ENCODE data around the gene SPACA4.

SPACA4 gene

DNA sequence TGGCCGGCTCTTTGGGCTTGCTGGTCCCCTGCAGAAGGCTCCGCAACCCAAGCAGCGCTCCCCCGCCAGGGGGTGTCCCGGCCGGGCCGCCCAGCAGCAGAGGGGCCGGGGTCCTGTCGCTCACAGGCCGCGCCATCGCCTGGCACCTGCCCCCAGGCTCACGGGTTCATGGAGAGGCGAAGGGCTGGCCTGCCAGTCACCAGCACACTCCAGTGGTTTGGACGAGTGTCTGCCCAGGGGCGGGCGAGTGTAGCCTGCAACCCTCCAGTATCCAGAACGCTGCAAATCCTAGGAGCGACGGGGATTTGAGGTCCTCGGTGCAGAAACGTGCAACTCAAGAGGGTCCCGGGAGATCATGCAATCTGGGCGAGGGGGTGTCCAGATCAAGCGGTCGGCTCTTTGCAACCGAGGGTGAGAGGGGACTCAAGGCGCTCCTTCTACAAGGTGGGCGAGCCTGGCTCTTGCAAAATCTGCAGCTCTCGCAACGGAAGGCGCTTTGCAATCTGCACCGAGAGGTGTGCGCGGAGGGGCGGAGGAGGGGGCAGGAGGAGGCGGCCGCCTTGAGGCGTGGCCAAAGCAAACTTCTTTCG lies 30.4 kb downstream of the SPACA4 start, which contains the start of gene DBP:
Gene DBP, minus strand, starts transcription at position 521 of the 590 bp plus-strand sequence. Its CDS starts 385 bp downstream, at position 136.
- H3K4me3 ChIP-seq (ENCODE audit: low read depth, low read length), result peak within 1 kb of the TSS; percentile 50
- in situ Hi-C loops (cut with HindIII; ENCODE audit: low sequenced_read_pairs), result no loop called here
- TF ChIP-seq, protein P1, sequence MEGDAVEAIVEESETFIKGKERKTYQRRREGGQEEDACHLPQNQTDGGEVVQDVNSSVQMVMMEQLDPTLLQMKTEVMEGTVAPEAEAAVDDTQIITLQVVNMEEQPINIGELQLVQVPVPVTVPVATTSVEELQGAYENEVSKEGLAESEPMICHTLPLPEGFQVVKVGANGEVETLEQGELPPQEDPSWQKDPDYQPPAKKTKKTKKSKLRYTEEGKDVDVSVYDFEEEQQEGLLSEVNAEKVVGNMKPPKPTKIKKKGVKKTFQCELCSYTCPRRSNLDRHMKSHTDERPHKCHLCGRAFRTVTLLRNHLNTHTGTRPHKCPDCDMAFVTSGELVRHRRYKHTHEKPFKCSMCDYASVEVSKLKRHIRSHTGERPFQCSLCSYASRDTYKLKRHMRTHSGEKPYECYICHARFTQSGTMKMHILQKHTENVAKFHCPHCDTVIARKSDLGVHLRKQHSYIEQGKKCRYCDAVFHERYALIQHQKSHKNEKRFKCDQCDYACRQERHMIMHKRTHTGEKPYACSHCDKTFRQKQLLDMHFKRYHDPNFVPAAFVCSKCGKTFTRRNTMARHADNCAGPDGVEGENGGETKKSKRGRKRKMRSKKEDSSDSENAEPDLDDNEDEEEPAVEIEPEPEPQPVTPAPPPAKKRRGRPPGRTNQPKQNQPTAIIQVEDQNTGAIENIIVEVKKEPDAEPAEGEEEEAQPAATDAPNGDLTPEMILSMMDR (IDR thresholded peaks at IDR 0.05; ENCODE audit: low read depth, low read length, missing control alignments), result no peak
- no peak for DNase-seq (ENCODE audit: low read depth)

DNA sequence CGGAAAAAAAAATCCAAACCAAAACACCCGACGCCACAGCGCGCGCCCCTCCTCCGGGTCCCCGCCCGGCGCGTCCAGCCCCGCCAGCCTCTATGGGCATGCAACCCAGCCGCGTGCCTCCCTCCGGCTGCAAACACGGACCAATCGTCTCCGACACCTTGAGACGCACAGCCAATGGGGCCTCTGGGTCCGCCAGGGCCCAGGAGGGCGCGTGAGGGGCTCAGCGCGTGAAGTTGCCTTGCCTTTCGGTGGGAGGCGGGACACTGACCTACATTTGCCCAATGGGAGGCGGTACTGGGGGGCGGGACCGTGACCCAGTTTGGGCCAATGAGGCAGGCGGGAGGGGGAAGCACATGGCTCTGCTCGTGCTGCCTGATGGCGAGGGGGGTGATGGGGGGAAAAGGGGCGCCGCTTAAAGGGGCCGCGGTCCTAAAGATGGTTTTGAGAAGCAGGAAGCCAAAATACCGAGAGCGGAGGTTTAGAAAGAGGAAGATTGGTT lies 31.0 kb downstream of the SPACA4 start:
- TF ChIP-seq, protein P1 (IDR thresholded peaks at IDR 0.05; ENCODE audit: low read depth, low read length, missing control alignments), result no peak
- peak overlapping the region; percentile 50 for H3K4me3 ChIP-seq (ENCODE audit: low read depth, low read length)
- DNase-seq (ENCODE audit: low read depth), result peak; percentile 97
- in situ Hi-C loops (cut with HindIII; ENCODE audit: low sequenced_read_pairs), result no loop called here

DNA sequence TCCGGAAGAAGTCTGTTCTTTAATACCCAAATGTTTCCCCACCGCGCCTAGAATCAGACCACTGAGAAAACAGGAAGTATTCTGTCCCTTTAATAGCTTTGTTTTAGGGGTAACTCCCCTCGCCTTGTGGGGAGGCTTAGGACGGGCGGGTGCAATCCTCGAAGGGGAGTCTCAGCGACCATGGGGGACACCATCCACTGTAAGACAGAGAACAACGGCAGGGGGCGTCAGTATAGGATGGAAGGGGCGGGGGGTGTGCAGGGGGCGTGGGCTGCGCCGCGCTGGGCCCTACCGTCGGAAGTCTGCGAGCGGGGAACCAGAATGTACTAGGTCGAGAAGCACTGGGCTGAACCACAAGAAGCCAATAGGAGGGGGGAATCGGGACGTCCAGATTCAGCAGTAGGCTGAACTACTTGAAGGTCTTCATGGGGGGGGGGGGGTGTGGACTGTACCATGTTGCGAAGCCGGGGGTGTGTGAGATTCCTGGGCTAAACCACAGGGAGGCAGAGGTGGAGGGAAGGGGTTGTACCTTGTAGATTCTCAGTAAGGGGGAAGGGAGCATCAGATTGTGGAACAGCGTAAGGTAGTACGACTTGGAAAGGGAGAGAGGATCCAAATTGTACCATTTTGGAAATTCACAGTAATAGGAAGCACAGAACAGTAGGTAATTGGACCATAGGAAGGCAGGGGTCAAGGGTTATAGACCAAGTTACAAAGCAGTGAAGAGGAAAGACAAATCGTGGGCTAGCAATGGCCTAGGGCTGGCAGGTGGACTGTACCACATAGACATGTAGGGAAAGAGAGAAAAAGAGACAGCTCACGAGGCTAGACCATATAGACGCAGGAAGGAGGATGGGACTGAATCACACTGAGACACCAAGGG lies 31.6 kb downstream of the SPACA4 start:
- in situ Hi-C loops (cut with HindIII; ENCODE audit: low sequenced_read_pairs), result no loop called here
- H3K4me3 ChIP-seq (ENCODE audit: low read depth, low read length), result peak overlapping the region; percentile 50
- TF ChIP-seq, protein P1 (IDR thresholded peaks at IDR 0.05; ENCODE audit: low read depth, low read length, missing control alignments), result no peak
- peak; percentile 84 for DNase-seq (ENCODE audit: low read depth)

DNA sequence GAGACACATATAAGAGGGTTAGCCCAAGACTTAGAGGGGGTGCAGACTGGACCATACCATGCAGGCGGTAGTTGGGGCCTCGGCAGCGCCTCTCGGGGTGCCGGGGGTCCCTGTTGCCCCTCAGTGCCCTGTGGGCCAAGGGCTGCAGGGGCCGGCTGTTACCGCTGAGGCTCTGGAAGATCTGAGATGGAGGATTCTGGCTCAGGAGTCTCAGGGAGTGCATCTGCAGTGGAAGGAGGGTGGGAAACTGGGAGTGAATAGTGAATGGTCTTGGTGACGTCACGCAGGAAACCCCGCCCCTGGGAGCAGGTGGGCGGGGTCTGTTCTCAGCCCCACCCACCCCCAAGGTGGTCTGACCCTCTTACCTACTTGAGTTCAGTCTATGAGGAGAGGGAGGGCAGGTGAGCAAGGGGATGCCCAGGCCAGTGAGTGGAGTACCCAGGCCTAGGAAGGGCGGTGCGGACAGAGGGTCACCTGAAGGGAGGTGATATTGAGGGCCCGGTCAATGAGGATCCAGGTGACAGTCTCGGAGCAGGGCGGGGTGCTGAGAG lies 32.4 kb downstream of the SPACA4 start:
- no peak for DNase-seq (ENCODE audit: low read depth)

DNA sequence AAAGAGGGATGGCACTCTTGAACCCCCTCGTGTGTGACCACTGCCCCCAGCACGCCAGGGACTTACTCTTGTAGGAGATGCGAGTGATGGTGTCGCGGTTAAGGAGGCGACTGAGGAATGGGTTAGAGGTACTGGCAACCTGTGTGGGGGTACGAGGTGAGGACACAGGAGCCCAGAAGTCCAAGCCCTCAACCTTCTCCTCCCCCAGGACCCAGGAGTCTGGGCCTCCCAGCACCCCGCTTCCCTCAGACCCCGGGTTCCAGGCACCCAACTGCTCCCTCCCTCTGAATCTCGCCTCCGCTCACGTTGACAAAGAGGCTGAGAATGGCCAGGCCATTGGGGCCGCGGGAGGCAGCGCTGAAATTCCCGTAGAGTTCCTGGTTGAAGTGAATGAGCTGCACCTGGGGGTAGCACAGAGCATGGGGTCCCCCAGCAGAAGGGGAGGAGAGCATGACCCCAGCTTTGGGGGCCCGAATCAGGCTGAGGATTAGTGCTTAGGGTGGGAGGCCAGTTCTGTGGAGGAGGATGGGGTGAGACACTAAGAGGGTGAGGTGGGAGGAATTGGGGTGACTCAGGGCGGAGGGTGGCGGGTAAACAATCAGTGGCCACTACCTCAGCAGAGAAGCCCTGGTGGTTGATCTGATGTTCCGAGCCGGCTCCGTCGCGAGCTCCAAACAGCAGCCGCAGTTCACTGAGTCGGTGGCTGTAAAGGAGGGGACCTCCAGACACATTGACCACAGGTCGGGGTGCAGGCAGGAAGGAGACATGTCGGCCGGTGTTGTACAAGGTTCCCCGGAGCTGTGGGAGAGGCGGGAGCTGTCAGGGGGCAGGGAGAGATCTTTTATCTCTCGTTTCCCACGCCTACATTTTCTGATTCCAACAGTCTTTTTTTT lies 33.2 kb downstream of the SPACA4 start:
- DNase-seq (ENCODE audit: low read depth), result no peak
- in situ Hi-C loops (cut with HindIII; ENCODE audit: low sequenced_read_pairs), result no loop called here
- TF ChIP-seq, protein P1 (IDR thresholded peaks at IDR 0.05; ENCODE audit: low read depth, low read length, missing control alignments), result no peak
- H3K4me3 ChIP-seq (ENCODE audit: low read depth, low read length), result no peak overlapping the region

More for the DNA sequence above, 32.4 kb downstream of the SPACA4 start:
- TF ChIP-seq, protein P1 (IDR thresholded peaks at IDR 0.05; ENCODE audit: low read depth, low read length, missing control alignments), result no peak
- in situ Hi-C loops (cut with HindIII; ENCODE audit: low sequenced_read_pairs), result no loop called here
- H3K4me3 ChIP-seq (ENCODE audit: low read depth, low read length), result no peak overlapping the region
